Prostate gland (tissue), 2 donors: ENCODE data around the gene ILDR2.

Experiments used
- POLR2A ChIP-seq: fragments of 450-650 bp; IDR thresholded peaks from one replicate; pipeline ENCODE4 v1.6.1; 2016; ENCODE audit warnings: antibody characterized with exemption, mild to moderate bottlenecking
- POLR2AphosphoS5 ChIP-seq: sonication (generic); formaldehyde crosslinking; IDR thresholded peaks from one replicate; pipeline ENCODE4 v1.6.1; 2017; ENCODE audit warnings: antibody characterized with exemption
- TF ChIP-seq, protein P1 (sequence below), 4 experiments: fragments of 200-600 bp in 2 of 4; fragments of 450-650 bp in 2 of 4; sonication (generic) in 2 of 4; IDR thresholded peaks; 1 replicate in 3 of 4; 2 replicates in 1 of 4; pipeline ENCODE4 v1.5.1; 2016 to 2019; ENCODE audit warnings: antibody characterized with exemption in 4 of 4, mild to moderate bottlenecking in 2 of 4, moderate library complexity in 2 of 4

DNA sequence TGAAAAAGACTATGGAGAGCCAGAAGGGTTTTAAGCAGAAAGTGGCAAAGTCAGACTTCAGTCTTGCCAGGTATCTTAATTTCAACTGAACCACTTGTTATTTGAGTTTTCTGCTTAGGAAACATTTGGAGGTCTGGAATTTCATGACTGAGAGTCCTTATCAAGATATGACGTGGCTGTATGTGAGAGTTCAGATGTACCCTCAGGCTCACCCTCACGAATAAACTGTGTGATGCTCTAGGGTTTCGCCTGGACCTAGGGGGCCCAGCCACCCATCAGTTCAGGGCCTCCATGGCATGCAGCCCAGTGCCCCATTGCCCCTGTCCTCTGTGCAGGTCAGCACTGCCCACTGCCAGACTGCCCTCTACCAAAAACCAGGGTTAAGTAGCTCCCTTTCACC is 68.7 kb downstream of the ILDR2 start:
- no peak for TF ChIP-seq POLR2AphosphoS5
- no peak for TF ChIP-seq POLR2A
- TF ChIP-seq, protein P1, sequence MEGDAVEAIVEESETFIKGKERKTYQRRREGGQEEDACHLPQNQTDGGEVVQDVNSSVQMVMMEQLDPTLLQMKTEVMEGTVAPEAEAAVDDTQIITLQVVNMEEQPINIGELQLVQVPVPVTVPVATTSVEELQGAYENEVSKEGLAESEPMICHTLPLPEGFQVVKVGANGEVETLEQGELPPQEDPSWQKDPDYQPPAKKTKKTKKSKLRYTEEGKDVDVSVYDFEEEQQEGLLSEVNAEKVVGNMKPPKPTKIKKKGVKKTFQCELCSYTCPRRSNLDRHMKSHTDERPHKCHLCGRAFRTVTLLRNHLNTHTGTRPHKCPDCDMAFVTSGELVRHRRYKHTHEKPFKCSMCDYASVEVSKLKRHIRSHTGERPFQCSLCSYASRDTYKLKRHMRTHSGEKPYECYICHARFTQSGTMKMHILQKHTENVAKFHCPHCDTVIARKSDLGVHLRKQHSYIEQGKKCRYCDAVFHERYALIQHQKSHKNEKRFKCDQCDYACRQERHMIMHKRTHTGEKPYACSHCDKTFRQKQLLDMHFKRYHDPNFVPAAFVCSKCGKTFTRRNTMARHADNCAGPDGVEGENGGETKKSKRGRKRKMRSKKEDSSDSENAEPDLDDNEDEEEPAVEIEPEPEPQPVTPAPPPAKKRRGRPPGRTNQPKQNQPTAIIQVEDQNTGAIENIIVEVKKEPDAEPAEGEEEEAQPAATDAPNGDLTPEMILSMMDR (IDR thresholded peaks at IDR 0.05): no peak
